ENCODE data around the gene GATAD2B. TPM values are rescaled to one million over a fixed set of nuclear protein-coding genes. Genes with fewer than 3 reads are reported as not detected.

Gene GATAD2B
- total RNA-seq, 1 donor from 2014 or later, result 16.6 TPM

DNA sequence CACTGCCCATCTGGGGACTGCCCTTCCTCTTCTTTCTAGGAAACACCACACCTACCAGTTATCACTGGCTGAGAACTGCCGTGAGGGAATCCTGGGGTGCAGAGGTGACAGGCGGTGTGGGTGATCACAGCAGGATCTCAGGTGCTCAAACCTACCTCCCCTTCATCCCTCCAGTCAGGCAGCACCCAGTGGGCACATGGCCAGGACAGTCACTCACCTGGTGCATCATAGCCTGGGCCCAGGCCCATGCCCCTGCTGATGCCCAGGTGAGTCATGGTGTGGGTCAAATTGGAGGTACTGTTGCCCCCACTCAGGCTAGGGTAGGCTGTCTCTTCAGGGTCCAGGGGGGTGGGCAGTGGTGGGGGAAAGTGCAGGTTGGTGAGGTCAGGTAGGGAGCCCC lies 29.0 kb upstream of the GATAD2B start:
- DNase-seq (ENCODE audit: low read depth), result no peak

DNA sequence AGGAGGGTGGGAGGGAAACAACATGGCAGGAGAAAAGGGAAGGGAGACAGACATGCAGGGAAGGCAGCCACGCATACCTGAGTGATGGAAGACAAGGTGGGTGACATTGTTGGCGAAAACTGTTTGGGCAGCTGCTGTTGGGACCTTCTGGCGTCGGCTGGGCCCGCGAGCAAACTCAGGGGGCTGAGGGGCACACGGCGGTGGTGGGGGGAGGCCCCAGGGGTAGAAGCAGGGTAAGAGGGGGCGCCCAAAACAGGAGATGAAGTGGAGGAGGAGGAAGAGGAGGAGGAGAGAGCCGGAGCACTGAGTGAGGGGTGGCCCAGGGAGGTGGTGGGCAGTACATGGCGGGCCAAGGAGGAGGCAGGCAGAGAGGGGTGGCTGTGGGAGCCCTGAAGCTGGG lies 28.4 kb upstream of the GATAD2B start:
- DNase-seq (ENCODE audit: low read depth), result no peak

DNA sequence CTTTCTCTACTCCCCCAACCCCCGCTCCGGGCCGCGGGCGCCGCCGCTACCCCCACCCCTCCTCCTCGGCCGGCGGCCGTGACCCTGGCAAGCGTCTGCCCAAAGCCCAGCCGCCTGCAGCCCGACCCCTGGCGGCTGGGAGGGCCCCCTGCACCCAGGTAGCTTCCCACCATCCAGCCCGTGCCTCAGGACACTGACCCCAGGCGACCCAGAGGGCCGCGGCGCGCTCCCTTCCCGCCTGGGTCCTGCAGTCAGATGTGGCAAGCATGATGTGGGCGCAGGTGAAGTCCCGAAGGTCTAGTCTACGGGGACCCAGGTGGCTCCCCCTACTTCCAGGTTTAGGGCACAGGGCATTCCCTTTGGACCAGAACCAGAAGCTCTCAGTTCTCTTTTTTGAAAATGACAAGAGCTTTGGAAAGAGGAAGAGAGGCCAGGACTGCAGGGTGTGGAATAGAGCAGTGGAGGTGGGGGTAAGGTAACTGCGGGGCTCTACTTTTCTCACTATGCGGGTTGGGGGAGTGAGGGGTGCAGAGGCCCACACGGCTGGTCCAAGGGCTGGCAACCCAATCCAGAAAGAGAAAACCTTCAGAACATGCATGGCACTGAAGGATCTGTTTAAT lies 24.0 kb upstream of the GATAD2B start, which contains the start of gene DENND4B:
DENND4B (minus strand) TSS at position 97 of the 620 bp plus-strand sequence. CDS start 2,344 bp downstream, outside the sequence.
- DNase-seq (ENCODE audit: low read depth), result peak; percentile 38

DNA sequence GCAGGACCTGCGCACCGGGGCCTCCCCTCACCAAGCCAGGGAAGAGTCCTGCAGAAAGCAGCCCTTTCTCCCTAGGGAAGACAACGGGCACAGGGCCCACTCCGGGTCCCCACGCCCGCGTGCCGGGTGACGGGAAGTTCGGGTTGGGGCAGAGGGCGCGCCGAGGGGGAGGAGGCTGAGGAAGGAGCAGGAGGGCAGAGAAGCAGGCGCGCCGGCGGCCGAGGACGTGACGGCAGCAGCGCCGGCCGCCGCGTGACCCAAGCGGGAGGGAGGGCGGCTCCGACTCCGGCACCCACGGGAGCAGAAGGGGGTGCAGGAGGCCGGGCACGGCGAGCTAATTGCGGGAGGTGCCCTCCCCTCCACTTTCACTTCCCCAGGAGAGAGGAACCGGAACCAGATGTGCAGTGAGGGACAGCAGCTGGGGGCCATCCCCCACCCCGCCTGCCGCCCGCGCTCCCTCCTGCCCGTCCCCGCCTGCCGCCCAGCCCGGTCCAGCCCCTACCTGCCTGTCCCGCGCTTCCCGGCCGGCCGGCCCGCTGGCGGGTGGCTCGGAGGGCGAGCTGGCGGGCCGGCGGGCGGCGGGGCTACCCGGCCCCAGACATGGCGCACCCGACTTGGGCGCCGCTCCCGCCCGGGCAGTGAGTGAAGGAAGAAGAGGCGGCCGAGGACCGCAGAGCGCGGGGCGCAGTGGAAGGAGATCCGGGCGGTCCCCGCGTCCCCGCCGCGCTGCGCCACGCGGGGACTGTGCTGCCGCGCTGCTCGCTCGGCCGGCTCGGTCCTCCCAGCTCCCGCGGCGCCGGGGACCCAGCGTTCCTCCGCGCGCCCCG lies 23.2 kb upstream of the GATAD2B start:
- DNase-seq (ENCODE audit: low read depth), result peak; percentile 20

DNA sequence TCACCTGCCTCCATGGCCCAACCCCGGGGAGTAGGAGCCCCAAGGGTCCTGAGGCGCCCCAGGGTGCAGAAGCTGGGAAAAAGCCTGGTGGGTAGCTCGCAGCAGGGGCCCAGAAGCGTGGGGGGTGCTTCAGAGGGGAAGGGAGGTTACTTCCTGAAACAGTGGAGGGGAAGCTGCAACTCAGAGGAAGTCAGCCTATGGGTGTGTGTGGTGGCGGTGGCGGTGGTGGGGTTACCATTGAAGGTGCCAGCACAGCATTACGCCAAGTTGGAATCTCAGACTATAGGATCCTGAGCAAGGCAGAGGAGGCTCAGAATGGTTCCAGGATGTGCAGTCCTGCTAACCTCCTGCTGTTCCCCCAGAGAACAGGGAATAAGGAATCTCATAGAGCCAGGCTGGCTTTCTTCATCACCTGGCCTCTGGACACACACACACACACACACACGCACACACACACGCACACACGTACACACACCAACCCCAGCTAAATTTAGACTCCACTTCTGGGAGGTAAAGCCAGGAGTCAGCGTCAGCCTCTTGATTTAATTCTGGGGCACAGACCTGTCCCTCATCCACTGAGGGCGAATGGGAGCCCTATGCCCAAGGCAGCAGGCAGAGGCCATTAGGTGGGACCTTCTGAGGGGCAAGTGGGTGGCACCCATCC lies 22.5 kb upstream of the GATAD2B start:
- DNase-seq (ENCODE audit: low read depth), result peak; percentile 30

DNA sequence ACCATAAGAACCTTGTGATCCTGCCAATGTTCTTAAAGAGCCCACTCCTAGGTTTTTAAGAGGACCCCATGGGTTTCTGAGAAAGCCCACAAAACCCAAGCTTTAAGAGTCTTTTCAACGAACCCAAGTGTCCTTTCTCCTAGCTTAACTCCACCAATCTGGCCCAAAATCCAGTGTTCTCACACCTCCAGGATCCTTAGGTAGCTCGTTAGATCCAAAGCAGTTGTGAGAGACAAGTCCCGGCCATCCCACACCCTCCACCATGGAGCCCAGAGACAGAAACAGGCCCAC lies 22.0 kb upstream of the GATAD2B start:
- DNase-seq (ENCODE audit: low read depth), result no peak

DNA sequence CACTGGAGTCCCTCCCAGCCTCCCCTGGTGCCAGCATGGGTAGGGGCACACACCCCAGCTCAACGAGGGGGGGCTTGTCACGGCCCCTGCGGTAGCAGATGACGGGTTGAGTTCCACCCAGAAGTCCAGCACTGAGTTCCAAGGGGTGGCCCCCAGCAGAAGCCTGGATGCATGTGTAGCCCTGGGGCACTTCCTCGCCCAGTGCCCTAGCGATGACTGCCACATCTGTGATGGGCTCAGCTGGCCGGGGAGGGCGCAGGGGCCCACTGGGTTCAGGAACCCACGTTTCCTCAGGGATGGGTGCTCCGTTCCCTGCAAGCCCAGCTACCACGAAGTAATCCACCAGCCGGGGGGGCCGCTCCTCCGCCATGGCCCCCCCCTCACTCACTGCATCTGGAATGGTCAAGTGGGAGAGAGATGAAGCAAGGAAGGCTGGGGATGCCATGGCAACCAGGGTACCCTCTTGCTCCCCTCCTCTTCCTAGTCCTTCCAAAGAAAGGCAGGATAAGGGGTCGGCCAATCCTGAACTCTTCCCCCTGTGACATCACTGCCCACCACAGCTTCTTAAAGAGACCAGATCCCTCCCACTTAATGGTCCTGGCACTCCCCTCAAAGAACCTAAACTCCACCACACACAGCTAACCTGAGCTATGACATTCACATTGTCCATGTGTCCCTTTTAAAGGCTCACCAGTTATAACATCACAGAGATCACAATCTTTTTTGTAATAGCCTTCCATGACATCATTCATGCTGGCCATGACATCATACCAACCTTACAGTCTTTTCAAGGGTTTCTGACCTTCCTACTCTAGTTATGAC lies 21.4 kb upstream of the GATAD2B start:
- no peak for DNase-seq (ENCODE audit: low read depth)

DNA sequence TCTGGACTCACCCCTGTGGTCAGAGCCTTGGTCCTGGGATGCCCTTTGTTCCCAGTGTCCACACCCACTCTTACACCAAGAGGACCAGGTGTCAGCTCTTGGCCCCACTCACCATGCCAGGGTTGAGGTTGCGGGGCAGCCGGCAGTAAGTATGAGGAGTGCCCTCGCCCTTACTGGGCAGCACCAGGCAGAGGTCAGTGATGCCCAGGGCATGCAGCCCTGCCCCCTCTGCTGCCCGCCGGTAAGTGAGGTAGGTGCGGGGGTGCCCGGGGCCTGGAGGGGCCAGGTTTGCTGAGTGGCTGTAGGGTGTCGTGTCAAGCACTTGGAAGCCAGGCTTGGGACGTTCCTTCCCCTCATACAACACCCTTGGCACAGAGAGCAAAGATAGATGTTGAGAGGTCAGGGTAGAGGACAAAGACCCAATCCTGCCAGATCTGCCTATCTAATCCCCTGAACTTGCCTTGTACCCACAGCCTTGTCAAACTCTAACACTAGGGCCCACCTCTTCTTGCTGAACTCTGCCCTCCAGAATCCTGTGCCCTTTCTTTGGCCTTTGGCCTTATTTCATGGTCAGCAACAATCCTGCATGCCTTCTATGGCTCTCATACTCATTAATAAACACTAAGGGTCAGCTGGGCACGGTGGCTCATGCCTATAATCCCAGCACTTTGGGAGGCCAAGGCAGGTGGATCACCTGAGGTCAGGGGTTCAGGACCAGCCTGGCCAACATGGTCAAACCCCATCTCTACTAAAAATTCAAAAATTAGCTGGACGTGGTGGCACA lies 20.2 kb upstream of the GATAD2B start:
- DNase-seq (ENCODE audit: low read depth), result no peak

DNA sequence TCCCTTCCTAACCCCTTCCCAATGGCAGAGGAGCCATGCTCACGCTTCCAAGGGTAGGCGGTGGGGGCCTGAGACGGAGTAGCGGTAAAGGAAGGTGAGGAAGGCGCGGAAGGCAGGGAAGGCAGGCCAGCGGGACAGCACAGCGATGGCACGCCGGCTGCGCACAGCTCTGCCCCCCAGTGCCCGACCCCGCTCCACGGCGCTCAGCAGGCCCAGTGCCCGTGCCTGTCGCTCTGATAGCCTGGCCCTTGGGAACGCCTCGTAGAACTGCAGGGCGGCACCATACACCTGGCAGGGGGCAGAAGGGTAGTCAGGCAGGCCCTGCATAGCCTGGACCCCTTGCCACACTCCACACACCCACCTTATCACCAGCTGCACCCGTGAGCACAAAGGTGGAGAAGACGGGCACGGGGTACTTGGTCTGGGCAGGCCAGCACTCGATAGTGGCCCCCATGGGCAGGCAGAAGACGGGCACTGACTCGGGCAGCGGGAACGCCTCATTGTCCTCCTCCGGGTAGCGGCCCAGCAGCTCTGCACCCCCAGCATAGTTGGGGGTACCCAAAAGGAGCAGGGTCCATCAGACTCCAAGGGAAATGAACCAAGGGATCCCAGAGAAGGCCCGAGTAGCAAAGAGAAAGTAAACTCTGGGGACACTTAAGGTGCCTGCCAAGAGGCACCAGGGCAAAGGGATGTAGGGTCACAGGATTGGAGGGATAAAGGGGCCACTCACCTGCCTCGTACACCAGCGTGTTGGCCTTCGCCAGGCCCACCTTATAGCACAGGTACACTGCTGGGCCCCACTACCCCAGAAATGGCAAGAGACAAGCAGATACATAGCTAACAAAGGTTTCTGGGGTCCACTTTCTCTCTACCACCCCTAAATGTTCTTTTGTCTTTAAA lies 19.3 kb upstream of the GATAD2B start:
- no peak for DNase-seq (ENCODE audit: low read depth)

DNA sequence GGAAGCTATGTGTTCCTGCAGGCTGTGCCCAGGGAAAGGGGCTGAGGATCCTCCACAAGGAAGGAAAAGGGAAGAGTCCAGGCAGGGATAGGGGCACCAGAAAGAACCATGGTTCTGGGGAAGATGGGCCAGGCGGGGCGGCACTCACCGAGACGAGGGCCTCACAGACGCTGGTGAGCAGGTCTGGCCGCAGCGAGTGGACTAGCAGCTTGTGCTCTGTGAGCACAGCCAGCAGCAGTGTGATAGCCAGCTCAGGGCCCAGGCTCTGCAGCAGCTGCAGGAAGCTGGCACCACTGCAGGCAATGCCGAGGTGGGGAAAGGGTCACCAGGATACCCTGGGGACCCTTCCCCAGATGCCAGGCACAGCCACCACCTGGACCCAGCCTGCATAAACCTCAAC lies 18.0 kb upstream of the GATAD2B start:
- DNase-seq (ENCODE audit: low read depth), result no peak

DNA sequence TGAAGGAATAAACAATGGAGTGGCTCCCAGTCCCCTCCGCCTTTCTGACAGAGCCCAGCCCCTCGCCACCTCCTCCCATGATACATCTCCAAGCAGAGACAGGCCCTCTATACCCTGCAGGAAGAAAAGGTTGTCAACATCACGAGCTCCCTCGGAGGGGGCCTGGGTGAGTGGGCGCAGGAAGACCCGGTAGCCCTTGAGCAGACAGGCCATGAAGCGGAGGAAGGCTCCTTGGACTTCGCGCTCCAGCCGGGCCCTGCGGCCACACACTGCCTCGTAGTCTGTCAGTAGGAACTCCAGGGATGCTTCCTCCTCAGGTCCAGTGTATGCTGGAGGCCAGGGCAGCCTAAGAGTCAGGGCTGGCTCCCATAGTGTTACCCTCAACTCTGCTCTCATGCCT lies 16.7 kb upstream of the GATAD2B start:
- DNase-seq (ENCODE audit: low read depth), result no peak

DNA sequence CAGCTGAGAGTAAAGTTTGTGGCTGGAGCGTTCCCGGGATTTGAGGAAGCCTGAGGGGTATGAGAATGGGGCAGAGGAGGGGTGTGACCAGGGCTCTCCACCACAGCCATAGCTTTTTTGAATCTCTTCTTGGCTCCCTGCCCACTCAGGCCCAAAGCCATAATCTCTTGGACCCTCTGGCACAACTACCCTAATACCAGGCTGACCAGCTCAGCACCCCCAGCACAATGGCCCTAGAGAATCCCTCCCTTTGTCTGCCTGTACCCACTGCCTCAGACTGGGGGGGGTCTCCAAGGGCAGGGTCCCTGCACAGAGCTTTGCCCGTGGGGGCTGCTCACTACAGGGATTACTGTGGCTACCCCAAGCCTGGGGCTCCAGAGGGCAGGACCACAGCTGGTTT lies 16.2 kb upstream of the GATAD2B start:
- DNase-seq (ENCODE audit: low read depth), result no peak

DNA sequence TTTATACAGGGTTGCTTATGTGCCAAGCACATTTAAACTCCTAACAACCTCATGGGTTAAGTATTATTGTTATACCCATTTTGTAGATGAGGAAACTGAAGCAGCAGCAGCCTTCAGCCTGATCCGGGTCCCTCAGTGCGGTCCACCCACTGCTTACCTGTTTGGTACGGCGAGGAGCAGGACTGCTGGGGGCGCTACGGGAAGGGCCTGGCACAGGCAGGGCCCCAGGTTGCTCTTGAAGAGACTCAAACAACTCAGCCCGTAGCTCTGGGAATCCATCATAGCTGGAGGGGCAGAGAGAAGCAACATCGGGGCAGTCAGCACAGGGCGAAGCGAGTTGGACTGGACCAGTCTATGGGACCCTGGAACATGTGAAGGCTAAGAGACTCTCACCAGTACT lies 14.6 kb upstream of the GATAD2B start:
- no peak for DNase-seq (ENCODE audit: low read depth)

DNA sequence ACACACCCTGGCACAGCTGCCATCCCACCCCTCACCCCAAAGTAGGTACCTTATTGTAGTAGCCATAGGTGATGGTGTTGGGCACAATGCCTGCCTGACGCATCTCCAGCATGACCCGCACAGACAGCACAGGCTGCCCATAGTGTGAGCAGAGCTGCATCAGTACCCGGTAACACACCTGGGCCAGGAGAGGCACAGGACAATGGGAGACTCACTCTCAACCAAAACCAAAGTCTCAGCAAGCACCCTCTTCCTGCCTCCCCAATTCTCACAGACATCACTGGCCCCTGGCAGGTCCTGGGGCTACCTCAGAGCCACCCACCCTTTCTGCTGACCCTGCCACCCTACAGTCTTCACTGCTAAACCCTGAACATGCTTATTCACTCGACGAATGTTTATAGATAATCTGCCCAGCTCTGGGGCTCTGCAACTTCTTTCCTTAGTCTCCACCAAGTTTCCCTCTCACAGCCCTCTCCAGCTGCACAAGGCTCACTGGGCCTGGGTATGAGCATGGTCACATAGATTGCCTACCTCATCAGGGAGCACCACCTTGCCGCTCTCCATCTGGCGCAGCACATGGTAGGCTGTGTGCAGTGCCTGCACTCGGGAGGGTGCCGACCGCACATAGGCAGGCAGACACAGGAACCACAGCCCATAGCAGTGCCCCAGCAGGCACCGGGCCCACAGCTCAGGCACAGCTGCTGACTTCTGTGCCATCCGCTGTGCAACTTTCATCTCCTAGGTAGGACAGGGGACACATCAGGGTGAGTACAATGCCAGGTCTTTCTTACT lies 13.4 kb upstream of the GATAD2B start:
- DNase-seq (ENCODE audit: low read depth), result no peak

DNA sequence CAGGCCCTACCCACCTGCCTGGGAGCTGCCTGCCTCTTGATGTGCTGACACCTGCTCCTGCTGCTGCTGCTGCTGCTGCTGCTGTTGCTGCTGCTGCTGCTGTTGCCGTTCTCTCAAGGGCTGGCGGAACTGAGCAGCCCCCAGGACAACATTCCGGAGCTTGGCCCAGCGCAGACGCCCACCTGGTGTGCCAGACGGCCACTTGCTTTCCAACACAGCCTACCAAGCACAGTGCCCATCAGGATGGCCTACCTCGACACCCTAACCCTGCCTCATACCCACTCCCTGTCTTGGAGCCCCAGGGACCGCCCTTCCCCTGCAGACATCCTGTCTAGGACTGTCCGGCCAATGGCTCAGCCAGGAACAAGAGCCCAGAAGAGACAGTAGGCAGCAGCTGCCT lies 12.0 kb upstream of the GATAD2B start:
- DNase-seq (ENCODE audit: low read depth), result no peak

DNA sequence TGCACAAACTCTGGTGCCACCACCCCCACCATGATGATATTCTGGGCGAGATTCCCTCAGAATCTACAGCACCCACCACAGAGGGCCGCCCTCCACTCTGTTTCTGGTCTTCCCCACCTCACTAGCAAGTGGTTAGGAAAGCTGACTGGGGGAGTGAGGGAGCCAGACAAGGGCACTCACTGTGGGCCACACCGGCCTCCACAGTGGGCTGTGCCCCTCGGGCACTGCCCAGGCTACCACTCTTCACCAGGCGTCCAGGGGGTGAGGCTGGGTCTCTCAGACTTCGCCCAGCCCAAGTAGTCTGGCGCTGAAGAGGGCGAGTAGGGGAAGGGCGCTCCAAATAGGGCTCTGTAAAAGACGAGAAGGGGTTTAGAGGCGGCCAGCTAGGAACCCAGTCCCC lies 11.2 kb upstream of the GATAD2B start:
- DNase-seq (ENCODE audit: low read depth), result no peak

DNA sequence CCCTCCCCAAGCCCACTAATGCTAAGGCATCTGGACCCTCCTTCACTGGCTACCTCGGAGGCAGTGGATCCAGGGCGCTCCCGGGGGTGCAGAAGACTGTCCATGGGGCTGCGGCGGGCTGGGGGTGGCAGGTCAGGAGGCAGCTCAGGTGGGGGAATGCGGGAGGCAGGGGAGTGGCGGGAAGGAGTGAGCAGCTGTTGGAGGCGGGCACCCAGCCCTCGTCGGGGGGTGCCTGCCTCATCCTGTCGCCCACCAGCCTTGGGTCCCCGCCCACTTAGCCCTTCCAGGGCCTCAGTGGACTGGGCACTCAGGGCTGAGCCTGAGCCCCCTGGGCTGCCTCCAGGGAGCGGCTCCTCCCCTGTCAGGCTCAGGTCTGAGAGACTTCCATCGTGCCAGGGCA lies 10.7 kb upstream of the GATAD2B start:
- no peak for DNase-seq (ENCODE audit: low read depth)

DNA sequence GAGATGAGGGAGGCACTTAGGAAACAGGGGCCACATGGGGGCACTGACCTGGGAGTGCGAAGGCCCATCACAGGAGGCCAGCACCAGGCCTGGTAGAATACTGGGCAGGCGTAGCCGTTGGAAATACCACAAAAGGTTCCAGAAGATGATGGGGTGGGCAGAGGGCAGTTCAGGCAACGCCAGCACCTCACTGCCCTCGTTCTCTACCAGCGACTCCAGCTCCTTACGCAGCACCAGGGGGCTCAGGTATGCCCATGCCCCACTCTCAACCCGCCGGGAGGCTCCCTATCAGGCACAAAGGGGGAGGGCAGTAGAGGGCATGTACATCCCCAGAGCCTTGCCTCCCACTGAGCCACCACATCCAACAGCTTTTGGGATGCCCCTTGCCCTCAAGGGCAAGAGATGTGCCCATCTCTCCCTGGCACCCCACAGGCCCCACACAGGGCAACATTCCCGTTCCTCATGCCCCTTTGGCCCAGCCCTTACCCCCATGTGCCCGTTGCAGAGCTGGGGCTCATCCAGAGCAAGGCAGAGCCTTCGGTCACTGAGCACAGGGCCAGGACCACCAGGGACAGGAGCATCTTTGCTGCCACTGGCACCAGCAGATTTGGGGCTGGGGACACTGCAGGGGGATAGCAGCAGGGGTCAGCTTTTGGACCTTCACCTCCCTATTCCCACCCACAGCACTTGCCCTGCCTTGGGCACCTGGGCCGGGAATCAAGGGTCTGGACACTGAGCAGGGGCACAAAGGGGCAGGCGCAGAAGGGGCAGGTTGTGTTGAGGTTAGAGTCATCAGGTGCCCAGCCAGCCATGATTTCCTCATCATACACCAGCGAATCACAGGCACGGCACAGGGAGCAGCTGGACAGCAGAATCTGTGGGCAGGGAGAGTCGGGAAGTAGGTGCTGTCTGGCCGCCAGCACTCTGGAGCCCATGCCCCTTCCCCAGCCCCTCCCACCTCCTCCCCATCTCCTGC lies 9.7 kb upstream of the GATAD2B start:
- DNase-seq (ENCODE audit: low read depth), result no peak
